Neutrophil (primary cell): ENCODE results near the gene TSPAN9.

Experiments
- H3K27ac ChIP-seq: fragments of 200-600 bp; sonication (generic); 2 replicates; pipeline ENCODE4 v1.5.1; 2016; ENCODE audit warnings: mild to moderate bottlenecking, moderate library complexity
- H3K27me3 ChIP-seq: fragments of 200-600 bp; sonication (generic); 2 replicates; pipeline ENCODE4 v1.6.0; 2016; ENCODE audit warnings: mild to moderate bottlenecking
- H3K36me3 ChIP-seq: fragments of 200-600 bp; sonication (generic); 2 replicates; pipeline ENCODE4 v1.5.1; 2017
- H3K4me1 ChIP-seq, 2 experiments: fragments of 200-600 bp in 1 of 2; sonication (generic) in 1 of 2; 1 replicate in 1 of 2; 2 replicates in 1 of 2; pipeline versions ENCODE4 v1.5.1 to v1.6.1; 2013 to 2016; ENCODE audit warnings: low read depth in 1 of 2, low read length in 1 of 2, mild to moderate bottlenecking in 1 of 2, moderate library complexity in 1 of 2; ENCODE audit not compliant: control insufficient read depth in 1 of 2, insufficient read depth in 1 of 2
- H3K4me3 ChIP-seq, 2 experiments: fragments of 200-600 bp in 1 of 2; sonication (generic) in 1 of 2; 1 replicate in 1 of 2; 2 replicates in 1 of 2; pipeline ENCODE4 v1.5.1; 2013 to 2016; ENCODE audit warnings: low read depth in 1 of 2, low read length in 1 of 2, mild to moderate bottlenecking in 1 of 2, moderate library complexity in 1 of 2
- H3K9me3 ChIP-seq: fragments of 200-600 bp; sonication (generic); 2 replicates; pipeline ENCODE4 v1.5.1; 2016
- TF ChIP-seq, protein P1 (sequence below): fragments of 200-600 bp; sonication (generic); IDR thresholded peaks from 2 replicates; pipeline ENCODE4 v1.5.1; 2016; ENCODE audit warnings: antibody characterized with exemption

Gene TSPAN9

DNA sequence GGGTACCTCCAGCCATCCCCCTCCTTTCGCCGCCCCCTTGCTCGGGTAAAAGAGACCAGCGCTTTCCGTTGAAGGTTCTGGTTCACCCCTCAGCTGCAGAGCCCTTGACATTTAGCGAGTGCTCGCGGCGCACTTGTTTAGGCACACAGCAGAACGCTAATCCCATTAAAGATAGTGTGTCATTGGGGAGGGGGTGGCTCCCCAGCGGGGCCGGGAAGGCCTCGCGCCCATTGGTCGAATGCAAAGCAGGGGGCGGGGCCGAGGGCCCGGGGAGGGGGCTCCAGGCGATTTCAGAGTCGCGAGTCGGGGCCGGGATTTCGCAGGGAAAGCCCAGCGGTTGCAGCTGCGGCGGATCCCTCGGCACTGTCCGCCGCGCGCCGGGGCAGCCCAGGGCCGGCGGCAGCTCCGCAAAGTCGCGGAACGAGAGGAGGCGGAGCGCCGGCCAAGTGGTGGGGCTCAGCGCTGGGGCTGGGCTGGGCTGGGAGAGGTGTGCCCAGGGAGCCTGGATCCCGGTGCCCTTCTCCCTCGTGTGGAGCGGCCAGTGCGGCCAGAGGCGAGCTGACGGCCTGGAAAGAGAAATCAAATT lies 122.9 kb downstream of the TSPAN9 start:
- Histone ChIP-seq H3K27me3 (peaks cover 93% of the 10 kb centered on the region), H3K9me3 (no peaks in the 10 kb centered on the region), H3K36me3 (no peaks in the 10 kb centered on the region), H3K4me1 (no peaks in the 10 kb centered on the region), H3K4me3 (no peak overlapping the region), H3K27ac (no peak overlapping the region)
- TF ChIP-seq, protein P1, sequence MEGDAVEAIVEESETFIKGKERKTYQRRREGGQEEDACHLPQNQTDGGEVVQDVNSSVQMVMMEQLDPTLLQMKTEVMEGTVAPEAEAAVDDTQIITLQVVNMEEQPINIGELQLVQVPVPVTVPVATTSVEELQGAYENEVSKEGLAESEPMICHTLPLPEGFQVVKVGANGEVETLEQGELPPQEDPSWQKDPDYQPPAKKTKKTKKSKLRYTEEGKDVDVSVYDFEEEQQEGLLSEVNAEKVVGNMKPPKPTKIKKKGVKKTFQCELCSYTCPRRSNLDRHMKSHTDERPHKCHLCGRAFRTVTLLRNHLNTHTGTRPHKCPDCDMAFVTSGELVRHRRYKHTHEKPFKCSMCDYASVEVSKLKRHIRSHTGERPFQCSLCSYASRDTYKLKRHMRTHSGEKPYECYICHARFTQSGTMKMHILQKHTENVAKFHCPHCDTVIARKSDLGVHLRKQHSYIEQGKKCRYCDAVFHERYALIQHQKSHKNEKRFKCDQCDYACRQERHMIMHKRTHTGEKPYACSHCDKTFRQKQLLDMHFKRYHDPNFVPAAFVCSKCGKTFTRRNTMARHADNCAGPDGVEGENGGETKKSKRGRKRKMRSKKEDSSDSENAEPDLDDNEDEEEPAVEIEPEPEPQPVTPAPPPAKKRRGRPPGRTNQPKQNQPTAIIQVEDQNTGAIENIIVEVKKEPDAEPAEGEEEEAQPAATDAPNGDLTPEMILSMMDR, result no peak

DNA sequence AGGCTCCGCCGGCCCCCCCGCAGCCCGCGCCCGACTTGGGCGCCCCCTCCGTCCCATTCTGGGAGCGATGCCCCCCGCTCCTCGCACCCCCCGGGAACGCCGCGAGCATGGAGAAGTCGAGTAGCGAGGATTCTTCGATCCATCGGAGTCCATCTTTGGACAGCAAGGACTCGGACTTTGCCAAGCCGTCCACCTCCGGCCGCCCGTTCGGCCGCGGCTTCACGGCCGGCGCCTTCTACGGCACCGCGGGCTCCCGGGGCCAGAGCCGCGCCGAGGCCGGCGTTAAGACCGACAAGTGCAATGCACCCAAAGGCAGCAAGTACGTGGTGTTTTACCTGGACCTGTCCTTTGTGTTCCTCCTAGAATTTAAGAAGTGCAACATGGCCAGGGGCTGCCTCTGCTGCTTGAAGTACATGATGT lies 123.6 kb downstream of the TSPAN9 start:
- no peak overlapping the region for H3K4me3 ChIP-seq
- H3K36me3 ChIP-seq, result no peaks in the 10 kb centered on the region
- TF ChIP-seq, protein P1, result no peak
- H3K4me1 ChIP-seq, result no peaks in the 10 kb centered on the region
- H3K27ac ChIP-seq, result no peak overlapping the region
- no peaks in the 10 kb centered on the region for H3K9me3 ChIP-seq
- H3K27me3 ChIP-seq, result peaks cover 92% of the 10 kb centered on the region

DNA sequence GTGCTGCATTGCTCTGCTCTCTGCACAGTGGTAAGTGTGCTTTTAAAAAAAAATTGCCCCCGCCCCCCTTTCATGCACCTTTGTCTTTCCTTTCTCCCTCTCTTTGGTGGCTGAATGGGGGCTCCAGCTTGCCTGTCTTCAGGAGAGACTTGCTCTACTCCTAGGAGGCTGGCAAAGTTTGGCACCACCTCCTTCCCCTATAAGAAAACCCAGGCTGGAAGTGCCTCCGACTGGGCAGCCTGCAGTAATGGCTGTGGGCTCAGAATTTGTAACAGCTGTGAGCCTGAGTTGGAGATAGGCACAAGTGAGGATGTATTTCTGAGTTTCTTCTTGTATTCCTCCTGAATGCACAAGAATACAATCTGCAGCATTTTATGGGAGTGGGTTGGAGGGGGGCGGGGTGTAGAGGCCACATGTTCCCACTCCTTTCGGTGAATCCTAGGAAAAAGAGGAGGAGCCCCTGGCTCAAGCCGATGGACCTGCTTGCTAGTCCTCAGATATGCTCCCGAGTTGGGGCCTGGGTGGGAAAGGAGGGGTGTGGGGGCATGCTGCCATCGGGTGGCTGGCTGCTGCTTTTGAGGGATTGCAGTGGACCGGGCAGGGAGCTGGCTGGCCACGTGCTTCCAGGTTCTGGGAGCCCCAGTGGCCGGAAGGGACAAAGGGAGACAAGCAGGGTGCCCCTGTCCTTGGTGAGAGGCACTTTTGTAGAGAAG lies 124.3 kb downstream of the TSPAN9 start:
- H3K4me3 ChIP-seq, result no peak overlapping the region
- TF ChIP-seq, protein P1, result no peak
- peaks cover 92% of the 10 kb centered on the region for H3K27me3 ChIP-seq
- H3K27ac ChIP-seq, result no peak overlapping the region
- no peaks in the 10 kb centered on the region for H3K9me3 ChIP-seq
- no peaks in the 10 kb centered on the region for H3K4me1 ChIP-seq
- no peaks in the 10 kb centered on the region for H3K36me3 ChIP-seq

DNA sequence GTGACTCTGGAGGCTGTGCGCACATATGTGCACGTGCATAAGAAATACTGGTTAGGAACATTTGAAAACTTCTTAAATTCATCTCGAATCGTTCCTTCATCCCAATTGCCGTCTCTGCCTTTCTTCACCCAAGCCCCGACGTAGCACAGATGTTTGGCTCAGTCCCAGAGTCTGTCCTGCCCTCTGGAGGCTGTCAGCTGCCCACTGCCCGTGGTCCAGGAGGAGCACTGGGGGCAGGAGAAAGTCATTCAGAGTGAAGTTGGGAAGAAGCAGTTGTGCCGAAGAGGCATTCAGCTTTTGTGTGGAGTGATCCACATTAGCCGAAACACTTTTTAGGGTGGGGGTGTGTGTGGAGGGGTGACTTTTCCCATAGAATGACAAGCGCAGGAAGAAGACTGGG lies 124.9 kb downstream of the TSPAN9 start:
- Histone ChIP-seq H3K36me3 (no peaks in the 10 kb centered on the region), H3K9me3 (no peaks in the 10 kb centered on the region), H3K27ac (no peak overlapping the region), H3K27me3 (peaks cover 89% of the 10 kb centered on the region), H3K4me3 (no peak overlapping the region), H3K4me1 (no peaks in the 10 kb centered on the region)
- TF ChIP-seq, protein P1, result no peak

DNA sequence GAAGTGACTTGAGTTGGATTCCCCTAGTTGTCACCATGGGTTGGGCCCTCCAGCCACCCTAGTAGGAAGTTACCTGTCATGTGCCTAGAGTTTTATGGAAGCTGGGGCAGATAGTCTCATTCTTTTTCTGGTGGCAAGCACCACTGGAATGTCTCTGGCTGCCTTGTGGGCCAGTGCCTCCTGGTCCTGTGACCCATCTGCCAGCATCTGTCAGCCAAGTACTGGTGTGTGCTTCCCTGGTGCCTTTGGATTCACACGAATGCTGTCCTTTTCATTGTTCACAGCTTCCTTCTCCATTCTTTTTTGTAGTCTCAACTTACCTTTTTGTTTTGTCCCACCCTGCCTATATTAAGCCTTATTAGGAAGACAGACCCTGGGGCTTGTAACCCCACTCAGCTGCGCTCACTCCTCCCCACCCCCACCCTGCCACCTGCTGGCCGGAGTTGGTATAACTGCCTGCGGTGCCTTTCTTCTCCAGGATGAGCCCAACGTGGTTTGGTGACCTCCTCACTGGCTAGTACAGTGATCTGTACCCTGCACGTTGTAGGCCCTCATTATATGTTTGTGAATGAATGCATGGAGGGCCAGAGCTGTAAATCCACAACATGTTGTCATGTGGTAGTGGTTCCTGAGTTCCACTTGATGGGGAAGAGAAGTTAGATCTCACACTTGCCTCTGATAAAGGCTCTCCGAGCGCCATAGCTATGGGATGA lies 125.7 kb downstream of the TSPAN9 start:
- TF ChIP-seq, protein P1, result peak; percentile 60
- H3K27ac ChIP-seq, result no peak overlapping the region
- no peaks in the 10 kb centered on the region for H3K9me3 ChIP-seq
- H3K36me3 ChIP-seq, result no peaks in the 10 kb centered on the region
- H3K4me3 ChIP-seq, result no peak overlapping the region
- peaks cover 86% of the 10 kb centered on the region for H3K27me3 ChIP-seq
- H3K4me1 ChIP-seq, result no peaks in the 10 kb centered on the region
